IPS DF 4.7 (cell line): ENCODE measurements around the gene DPP7.
"Not testable (repeated sequence)": the region's sequence is repeated elsewhere in the genome, so short reads cannot be mapped to it uniquely, and the experiment has no call there.

Experiments used
- DNase-seq: peaks from one replicate; pipeline ENCODE4 v3.0.0-alpha.2; 2013; ENCODE audit warnings: low spot score; ENCODE audit errors: extremely low read depth

Gene DPP7

DNA sequence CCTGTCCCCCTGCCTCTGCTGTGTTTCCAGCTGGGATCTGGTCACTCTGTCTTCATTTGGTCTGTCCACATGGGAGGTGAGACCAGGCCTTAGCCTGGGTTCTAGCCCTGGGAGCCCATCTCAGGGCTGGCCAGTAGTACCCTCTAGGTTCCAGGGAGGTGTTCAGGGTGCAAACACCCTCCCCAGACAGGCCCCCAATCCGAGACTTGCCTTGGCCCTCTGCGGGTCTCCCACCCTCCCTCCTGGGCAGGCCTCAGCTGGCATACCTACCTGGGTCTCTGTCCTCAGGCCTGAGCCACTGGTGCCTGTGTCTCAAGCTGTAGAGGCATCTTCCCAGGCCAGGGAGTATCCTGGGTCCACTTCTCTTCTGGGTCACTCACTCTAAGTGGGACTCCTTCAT is 43.3 kb downstream of the DPP7 start:
- DNase-seq, result no peak

DNA sequence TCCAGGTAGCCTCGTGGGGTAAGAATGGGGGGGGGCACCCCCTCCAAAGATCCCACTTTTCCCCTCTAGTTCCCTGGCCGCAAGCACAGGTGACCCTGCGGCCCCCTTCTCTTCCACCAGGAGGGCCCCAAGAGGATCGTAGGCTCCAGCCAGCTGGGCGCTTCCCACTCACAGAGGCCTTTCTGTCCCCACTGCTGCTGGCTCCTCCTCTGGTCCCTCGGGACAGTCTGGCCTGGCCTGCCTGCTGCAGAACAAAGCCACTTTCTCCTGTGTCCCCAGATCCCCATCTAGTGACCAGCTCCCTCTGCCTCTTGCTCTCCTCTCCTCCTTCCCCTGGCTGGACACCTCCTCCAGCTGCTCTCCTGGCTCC is 43.6 kb downstream of the DPP7 start:
- DNase-seq, result no peak

DNA sequence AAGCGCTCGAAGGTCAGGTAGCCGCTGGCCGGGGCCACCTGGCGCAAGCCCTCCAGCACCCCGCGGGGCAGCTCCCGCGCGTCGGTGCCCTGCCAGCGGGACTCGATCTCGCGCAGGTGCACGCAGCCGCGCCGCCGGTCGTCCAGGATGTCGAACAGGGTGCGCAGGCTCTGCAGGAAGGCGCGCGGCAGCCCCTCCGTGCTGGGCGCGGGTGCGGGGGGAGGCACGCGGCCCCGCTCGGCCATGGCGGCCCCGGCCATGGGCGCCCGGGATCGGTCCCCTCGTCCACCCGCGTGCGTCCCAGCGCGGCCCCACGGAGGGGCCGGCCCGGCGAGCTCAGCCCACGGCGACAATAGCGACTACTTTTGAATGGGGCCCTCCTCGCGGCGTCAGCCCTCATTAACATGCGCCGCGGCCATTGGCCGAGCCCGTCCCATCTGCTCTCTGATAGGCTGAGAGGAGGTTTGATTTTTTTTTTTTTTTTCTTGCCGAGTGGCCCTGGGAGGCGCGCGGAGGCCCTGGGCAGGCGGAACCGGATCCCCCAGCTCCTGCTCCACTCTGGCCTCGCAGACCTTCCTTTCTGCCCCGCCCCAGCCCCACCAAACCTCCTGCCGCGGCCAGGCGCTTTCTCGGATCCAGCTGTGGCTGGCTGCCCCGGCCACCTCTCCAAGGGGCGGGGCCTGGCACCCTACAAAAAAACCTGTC is 44.2 kb downstream of the DPP7 start, which contains the start of gene SAPCD2:
Gene SAPCD2, minus strand, starts transcription at position 357 of the 705 bp plus-strand sequence. Its CDS starts 97 bp downstream, at position 260.
- DNase-seq, result no peak

DNA sequence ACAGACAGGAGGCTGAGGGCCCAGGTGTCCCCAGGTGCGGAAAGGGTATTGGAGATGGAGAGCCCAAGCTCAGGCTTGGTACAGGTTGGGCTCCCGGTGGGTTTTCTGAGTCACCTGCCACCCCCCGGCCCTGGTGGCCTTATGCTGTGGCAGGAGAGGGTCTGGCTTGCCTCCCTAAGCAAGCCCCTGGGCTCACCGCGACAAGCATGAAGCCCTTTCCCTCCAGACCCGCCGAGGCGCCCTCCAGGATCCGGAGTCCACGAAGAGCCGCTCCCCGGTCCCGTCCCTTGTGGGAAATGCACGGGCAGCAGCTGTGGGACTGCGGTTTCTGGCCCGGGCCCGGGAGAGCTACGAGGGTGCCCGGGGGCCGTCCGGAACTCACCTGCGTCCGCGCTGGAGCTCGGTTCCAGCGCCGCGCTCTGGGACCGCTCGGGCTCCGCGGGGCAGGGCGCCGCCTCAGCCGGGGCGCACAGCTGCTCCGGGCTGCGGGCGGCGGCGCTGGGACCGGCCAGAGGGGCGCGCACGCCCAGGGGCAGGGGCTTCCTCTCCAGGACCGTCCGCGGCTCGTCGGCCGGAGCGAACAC is 44.9 kb downstream of the DPP7 start:
- DNase-seq, result no peak

DNA sequence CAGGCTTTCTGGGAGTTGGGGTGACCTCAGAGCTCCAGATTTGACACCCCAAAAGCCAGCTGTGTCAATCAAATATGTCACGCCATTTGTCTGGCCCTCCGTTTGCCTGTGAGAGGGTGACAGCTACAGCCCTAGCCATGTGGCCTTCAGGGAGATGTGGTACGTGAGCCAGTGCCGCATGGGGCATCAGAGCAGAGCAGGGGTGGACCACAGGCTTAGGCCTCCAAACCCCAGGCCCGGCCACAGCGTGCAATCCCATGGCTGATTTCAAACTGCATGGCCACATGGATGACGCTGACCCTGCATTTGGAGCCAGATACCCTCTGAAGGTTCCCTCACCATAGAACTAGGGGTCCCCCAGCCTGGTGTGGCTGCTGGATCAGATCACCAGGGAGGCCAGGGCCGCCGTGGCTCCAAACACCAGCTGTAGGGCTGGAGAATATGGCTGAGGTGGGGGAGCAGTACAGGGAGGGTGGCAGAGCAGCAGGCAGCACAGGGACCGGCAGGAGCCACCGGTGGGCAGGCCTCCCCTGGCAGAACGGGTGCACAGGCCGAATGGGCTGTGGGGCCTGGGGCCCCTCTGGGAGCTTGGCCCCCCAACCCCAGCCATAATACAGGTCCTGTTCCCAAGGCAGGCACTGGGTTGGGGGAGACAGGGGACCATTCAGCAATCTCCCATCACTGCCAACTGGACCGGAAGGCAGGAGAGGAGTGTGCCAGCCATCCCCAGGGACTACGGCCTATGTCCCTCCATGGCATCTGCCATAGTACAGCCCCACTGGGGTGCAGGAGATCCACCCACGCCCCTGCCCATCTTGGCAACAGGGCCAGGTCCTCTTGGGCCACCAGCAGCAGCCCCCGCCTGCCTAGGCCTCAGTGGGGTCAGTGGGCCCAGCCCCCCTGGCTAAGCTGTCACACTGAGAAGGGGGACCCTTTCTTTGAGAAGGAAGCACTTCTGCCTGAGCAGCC is 45.7 kb downstream of the DPP7 start:
- DNase-seq, result no peak

DNA sequence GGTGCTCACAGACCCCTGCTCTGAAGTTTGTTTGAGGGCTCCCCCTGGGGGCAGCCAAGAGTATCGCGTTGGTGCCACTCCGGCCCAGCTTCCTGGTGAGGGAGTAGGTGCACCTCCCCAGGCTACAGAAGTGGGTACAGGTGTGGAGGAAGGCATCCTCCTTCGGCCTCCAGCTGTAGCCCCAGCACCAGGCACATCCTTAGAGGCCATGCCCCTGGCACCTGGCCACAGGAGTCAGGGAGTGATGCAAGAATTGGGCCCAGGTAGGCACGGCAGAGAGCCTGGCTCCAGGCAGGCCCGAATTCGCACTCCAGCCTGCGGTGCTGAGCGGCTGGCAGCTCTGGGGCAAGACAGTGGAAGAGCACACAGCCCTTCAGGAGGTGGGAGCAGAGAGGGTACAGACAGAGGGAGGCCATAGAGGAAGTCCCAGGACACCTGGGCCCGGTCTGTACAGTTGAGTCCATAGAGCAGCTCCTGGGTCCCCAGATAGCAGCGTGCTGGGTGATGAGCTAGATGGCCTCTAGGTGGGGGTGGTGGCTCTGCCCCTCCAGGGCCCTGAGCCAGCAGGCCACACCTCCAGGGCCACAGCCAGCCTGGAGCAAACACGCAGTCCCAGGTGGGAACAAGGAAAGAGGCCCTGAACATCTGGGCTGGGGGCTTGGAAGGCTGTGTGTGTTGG is 46.5 kb downstream of the DPP7 start:
- no peak for DNase-seq

DNA sequence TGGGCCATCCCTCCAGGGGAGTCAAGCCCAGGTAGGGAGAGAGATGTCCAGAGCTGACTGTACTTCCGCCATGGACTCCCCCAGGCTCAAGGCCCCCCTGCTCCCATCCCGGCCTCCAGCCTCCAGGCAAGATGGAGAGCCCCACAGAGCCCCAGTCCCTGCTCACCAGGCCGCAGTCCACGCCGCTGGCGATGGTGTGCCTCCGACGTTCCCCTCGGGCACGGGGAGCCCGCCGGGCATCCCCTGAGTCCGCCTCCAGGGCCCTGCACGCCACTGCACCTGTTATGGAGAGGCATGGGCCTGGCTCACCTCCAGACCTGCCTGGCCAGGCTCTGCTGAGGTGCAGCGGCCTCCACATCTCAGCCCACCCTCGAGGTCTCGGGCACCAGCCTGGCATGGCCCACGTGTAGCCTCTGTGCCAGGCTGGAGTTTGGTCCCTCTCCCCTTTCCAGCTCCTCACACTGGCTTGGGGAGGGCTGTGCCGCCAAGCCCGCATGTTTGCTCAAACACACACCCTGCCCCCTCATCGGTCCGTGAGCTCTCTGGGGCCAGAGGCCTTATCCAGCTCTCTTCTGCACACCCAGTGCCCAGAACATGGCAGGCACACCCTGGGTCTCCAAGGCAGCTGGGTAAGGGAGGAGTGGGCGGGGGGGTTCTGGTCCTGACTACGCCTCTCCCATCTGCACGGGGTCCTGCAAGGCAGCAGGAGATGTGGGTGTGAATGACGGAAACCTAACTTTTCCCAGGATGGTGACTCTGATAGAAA is 48.3 kb downstream of the DPP7 start:
- DNase-seq, result no peak

DNA sequence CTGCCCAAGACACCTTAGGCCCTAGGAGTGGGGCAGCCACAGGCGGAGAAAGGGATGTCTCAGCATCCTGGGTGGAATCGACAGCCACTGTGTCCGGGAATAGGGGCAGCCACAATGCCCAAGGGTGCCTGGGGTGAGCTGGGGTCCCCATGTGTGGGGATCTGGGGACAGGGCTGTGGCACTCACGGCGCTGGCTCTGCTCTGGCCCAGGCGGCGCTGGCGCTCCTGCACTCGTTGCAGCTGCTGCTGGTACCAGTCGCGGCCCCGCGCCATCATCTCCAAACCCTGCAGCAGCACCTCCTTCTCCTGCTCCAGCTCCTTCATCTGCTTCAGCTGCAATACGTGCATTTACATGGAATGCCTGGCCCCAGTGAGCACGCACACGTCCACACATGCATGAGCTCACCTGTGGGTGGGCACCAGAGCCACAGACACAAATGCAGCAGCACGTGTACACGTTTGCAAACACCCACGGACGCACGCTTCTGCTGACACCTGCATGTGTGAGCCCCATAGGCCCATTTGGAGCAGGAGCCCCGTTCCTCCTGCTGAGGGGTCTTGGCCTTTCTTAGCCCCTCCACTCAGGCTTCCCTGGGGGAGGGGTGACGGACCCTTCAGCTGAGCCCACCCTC is 49.1 kb downstream of the DPP7 start:
- no peak for DNase-seq

DNA sequence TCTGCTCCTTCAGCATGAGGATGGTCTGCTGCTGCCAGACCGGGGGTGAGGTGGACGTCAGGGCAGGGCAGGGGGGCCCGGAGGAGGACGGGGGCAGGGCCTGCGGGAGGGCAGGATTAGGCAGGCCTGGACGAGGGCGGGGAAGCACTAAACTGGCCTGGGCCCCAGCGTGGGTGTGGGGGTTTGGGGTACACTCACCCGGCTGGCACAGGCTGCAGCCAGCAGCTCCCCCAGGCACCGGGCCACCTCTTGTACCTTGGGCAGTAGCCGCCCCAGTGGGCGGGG is 49.7 kb downstream of the DPP7 start:
- DNase-seq, result no peak

DNA sequence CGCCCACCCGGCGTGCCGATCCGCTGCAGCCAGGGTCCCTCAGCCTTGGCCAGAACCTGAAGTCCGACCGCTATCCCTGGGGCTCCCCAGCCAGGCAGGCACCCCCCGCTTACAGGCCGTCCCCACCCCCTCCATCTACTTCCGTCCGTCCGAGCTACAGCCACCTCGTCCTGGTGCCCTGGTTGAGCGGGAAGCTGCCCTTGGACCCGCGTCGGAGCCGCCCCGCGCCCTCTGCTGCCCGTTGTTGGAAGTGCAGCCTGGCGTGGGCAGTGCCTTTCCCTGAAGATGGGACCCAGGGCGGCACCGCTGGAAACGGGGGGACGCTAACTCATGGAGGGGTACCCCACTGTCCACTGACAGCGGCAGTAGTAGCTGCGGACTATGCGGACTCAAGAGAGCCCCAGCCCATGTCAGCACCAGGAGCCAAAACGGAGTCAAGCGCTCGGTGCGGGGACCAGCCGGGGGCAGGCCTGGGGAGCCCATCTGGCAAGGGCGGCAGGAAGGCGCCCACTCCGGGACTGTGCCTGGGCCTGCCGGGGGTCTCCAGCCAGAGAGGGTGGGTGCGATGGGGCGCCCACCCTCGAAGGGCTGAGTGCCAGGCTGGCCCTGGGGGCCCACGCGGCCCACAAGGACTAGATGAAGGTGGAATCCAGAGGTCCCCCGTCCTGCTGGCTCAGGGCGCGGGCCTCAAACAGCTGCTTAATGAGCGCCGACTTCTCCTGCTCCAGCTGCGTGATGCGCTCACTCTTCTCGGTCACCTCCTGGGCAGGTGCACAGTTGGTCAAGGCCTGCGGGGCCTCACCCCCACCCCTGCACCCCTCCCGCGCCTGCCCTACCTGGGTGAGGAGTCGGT is 50.3 kb downstream of the DPP7 start:
- DNase-seq, result no peak

DNA sequence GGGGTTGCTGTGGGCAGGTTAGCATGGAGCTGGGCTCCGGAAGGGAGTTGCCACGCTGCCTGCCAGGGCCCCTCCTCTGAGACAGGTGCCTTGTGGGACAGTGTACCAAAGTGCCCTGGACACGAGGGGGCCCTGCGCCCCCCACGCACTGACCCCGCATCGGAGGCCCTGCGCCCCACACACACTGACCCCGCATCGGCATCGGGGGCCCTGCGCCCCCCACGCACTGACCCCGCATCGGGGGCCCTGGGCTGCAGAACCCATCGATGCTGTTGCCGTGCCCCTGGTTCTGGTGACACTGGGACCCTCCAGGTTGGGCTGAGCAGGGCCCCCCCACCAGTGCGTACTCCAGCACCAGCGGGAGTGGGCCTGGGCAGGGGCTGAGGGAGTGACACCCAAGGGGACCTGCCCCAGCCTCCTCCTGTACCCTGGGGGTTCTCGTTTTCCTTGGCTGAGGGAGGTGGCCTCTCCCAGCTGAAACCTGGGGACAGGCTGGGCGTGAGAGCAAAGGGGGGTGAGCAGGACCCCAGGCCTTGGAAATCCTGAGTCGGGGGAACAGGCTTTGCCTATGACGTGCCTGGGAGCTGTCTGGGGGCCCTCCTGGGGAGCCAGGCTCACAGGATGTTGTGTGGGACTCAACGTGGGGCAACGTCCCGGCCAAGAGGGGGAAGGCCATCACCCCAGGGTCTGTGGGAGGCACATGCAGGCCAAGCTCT is 51.1 kb downstream of the DPP7 start:
- DNase-seq, result no peak

DNA sequence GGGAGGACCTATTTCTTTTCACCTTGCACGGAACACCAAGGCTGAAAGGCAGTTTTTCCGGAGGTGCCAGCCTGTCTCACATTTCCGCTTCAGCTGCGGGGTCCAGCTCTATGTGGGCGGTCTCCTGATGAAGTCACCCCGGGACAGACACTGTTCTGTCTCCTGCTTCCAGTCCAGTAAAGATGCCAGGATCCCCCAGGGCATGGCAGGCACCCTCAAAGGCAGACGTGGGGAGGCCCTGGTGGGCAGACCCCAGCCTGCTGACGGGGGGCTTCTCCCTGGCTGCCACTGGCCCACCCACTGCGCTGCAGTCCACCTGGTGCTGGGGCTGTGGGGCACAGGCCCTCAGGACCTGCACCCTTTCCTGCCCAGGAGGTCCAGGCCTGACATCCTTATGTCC is 51.7 kb downstream of the DPP7 start:
- not testable (repeated sequence) for DNase-seq

DNA sequence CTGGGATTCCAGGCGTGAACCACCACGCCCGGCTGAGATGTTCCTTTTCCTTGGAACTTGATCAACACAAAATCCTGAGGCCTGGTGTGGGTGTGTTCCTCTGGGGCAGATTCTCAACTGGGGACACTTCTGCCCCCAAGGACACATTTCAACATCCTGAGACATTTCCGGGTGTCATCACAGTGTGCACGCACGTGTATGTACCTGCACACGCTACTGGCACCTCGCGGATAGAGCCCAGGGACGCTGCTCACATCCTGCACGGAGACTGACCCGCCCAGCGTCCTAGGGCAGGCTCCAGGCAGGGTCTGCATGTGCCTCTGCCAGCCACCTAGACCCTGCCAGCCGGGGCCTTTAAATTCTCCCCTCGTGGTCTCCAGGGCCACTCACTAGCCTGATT is 52.1 kb downstream of the DPP7 start:
- no peak for DNase-seq
